ENCODE data around the gene AGTRAP. TPM values are rescaled to one million over a fixed set of nuclear protein-coding genes. Genes with fewer than 3 reads are reported as not detected.

Gene AGTRAP
- total RNA-seq, 1 experiment from 2014 or later: 23.6 TPM

DNA sequence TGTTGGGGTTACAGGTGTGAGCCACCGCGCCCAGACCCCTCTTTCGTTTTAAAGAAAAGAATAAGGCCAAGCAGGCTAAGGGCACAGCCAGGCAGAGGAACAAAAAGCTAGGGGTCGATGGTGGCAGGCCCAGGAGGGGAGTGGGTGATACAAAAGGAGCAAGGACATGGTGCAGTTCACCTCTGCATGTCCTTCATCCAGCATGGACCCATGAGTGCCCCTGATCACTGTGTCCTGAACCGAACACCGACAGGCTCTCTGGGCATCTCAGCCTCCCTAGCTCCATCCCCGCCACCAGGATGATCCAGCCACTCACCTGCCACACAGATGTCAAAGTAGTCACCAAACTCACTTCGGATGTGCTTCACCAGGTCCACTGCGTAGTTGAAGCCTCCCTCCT is 64.0 kb downstream of the AGTRAP start:
- intact Hi-C loops (cut with micrococcal nuclease; ENCODE audit: unreplicated experiment): no loop called here
- Histone ChIP-seq H3K27me3 (replicated peaks; ENCODE audit: insufficient read depth, low read depth, low read length, poor library complexity) (no peaks in the 10 kb centered on the region), H3K4me3 (ENCODE audit: low read depth, low read length, poor library complexity, severe bottlenecking) (no peak overlapping the region), H3K4me1 (ENCODE audit: insufficient read depth, low read length, poor library complexity, severe bottlenecking) (peaks cover 22% of the 10 kb centered on the region), H3K27ac (ENCODE audit: low read depth, low read length, poor library complexity, severe bottlenecking) (no peak overlapping the region), H3K9me3 (ENCODE audit: low read depth, low read length, poor library complexity, severe bottlenecking) (no peaks in the 10 kb centered on the region), H3K36me3 (ENCODE audit: insufficient read depth, low read length, poor library complexity, severe bottlenecking) (peaks cover 35% of the 10 kb centered on the region)
- no TSS peak for BruUV-seq (replicated peaks)
- ChIA-PET CTCF (interaction anchor here (0.7 kb wide), 1 partner anchor 204 kb away, joined by 7 read pairs; no protein-coding TSS in a partner anchor), POLR2A (ENCODE audit: low non-redundant PET) (no interaction called here)
- DNase-seq (ENCODE audit: low spot score): no peak
- TF ChIP-seq, protein P1, sequence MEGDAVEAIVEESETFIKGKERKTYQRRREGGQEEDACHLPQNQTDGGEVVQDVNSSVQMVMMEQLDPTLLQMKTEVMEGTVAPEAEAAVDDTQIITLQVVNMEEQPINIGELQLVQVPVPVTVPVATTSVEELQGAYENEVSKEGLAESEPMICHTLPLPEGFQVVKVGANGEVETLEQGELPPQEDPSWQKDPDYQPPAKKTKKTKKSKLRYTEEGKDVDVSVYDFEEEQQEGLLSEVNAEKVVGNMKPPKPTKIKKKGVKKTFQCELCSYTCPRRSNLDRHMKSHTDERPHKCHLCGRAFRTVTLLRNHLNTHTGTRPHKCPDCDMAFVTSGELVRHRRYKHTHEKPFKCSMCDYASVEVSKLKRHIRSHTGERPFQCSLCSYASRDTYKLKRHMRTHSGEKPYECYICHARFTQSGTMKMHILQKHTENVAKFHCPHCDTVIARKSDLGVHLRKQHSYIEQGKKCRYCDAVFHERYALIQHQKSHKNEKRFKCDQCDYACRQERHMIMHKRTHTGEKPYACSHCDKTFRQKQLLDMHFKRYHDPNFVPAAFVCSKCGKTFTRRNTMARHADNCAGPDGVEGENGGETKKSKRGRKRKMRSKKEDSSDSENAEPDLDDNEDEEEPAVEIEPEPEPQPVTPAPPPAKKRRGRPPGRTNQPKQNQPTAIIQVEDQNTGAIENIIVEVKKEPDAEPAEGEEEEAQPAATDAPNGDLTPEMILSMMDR (conservative IDR thresholded peaks at IDR 0.05; ENCODE audit: low read depth, low read length): no peak
- no peak for TF ChIP-seq EZH2 (IDR thresholded peaks at IDR 0.05; ENCODE audit: borderline replicate concordance, low read depth, low read length, poor library complexity, severe bottlenecking)

DNA sequence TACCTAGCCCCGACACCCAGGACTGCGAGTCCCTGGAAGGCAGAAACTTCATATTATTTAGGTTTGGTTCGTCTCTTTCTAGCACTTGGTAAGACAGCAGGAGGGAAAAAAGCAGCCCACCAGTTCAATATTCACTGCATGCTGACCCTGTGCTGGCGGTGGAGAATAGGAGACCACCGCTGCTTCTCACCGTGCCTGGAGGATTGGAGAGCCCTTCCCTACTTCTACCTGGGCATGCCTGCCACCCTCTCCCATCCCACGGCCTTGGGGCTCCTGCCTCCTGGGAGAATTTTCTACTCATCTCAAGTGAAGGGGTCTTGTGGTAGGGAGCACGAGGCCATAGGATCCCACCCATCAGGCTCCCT is 64.4 kb downstream of the AGTRAP start:
- no TSS peak for BruUV-seq (replicated peaks)
- Histone ChIP-seq H3K4me3 (ENCODE audit: low read depth, low read length, poor library complexity, severe bottlenecking) (no peak overlapping the region), H3K4me1 (ENCODE audit: insufficient read depth, low read length, poor library complexity, severe bottlenecking) (peaks cover 22% of the 10 kb centered on the region), H3K9me3 (ENCODE audit: low read depth, low read length, poor library complexity, severe bottlenecking) (no peaks in the 10 kb centered on the region), H3K27me3 (replicated peaks; ENCODE audit: insufficient read depth, low read depth, low read length, poor library complexity) (no peaks in the 10 kb centered on the region), H3K36me3 (ENCODE audit: insufficient read depth, low read length, poor library complexity, severe bottlenecking) (peaks cover 30% of the 10 kb centered on the region), H3K27ac (ENCODE audit: low read depth, low read length, poor library complexity, severe bottlenecking) (no peak overlapping the region)
- intact Hi-C loops (cut with micrococcal nuclease; ENCODE audit: unreplicated experiment): no loop called here
- CTCF ChIA-PET: no interaction called here
- TF ChIP-seq, protein P1 (conservative IDR thresholded peaks at IDR 0.05; ENCODE audit: low read depth, low read length): no peak
- TF ChIP-seq EZH2 (IDR thresholded peaks at IDR 0.05; ENCODE audit: borderline replicate concordance, low read depth, low read length, poor library complexity, severe bottlenecking): no peak
- no peak for DNase-seq (ENCODE audit: low spot score)
- POLR2A ChIA-PET (ENCODE audit: low non-redundant PET): no interaction called here

Other genes starting within 250 kb of the AGTRAP start
- gene FBXO2, start 81.7 kb upstream of the AGTRAP start, total RNA-seq (2021): 0.61 TPM in 1 of 2 replicates, not detected in the other
- 19.3 and 28.2 TPM in 2 replicates for gene FBXO44, start 81.3 kb upstream of the AGTRAP start, total RNA-seq (2021)
- 2.6 and 4.5 TPM in 2 replicates for gene FBXO6, start 71.9 kb upstream of the AGTRAP start, total RNA-seq (2021)
- gene MAD2L2, start 55.0 kb upstream of the AGTRAP start, total RNA-seq (2021): 134 and 155 TPM in 2 replicates
- 5.5 and 6.7 TPM in 2 replicates for gene DRAXIN, start 44.4 kb upstream of the AGTRAP start, total RNA-seq (2021)
- gene C1orf167, start 26.1 kb downstream of the AGTRAP start, total RNA-seq (2021): not detected in 2 replicates
- gene MTHFR, start 69.8 kb downstream of the AGTRAP start, total RNA-seq (2021): 23.3 and 25.8 TPM in 2 replicates
- 42.0 and 48.1 TPM in 2 replicates for gene CLCN6, start 70.1 kb downstream of the AGTRAP start, total RNA-seq (2021)
- gene NPPA, start 111.6 kb downstream of the AGTRAP start, total RNA-seq (2021): not detected in 2 replicates
- gene NPPB, start 122.8 kb downstream of the AGTRAP start, total RNA-seq (2021): not detected in 2 replicates
- 52.4 and 53.4 TPM in 2 replicates for gene KIAA2013, start 190.3 kb downstream of the AGTRAP start, total RNA-seq (2021)
- gene PLOD1, start 198.6 kb downstream of the AGTRAP start, total RNA-seq (2021): 94.8 and 103 TPM in 2 replicates
- 157 and 160 TPM in 2 replicates for gene MFN2, start 244.3 kb downstream of the AGTRAP start, total RNA-seq (2021)